K562 (cell line): Measurements from ENCODE around the gene GLRA1. TPM values are rescaled to one million over a fixed set of nuclear protein-coding genes. Genes with fewer than 3 reads are reported as not detected.

Experiments
- ATAC-seq: fragments of 200-7000 bp; cut with Tn5 transposase; 3 replicates; pipeline ENCODE4 v1.9.1; 2020; ENCODE audit warnings: moderate library complexity
- BruUV-seq: library from RNA; stranded (reverse); fragments of 400-500 nt; replicated peaks from 2 replicates; lab custom pipeline; 2021; lab: Mats Ljungman, UMichigan
- CTCF ChIA-PET: fragments of 300-600 bp; formaldehyde crosslinking; extraction: SDS; loops from one replicate; lab custom pipeline; 2021; ENCODE audit warnings: low intra/inter-chr PET ratio; lab: Yijun Ruan, JAX
- POLR2A ChIA-PET: fragments of 300-600, 350-650 bp; sonication (Branson Sonifier 250); formaldehyde crosslinking; extraction: SDS; loops from one replicate; lab custom pipeline; 2021; ENCODE audit warnings: antibody characterized with exemption, inconsistent platforms; lab: Yijun Ruan, JAX
- DNase-seq, 4 experiments: peaks; one replicate each; pipeline versions ENCODE4 v3.0.0 to v3.0.0-alpha.2; 2011 to 2018; ENCODE audit warnings: low spot score in 3 of 4, mixed read lengths in 3 of 4; ENCODE audit errors: extremely low read depth in 1 of 4
- FAIRE-seq: peaks from 2 replicates; lab custom pipeline; 2011; peaks lifted over from hg19 to GRCh38; lab: Jason Lieb, UNC
- H2AFZ ChIP-seq: 2 replicates; pipeline ENCODE4 v1.6.0; 2011; ENCODE audit warnings: low read depth, low read length, control low read depth, inconsistent platforms
- H3K27ac ChIP-seq: fragments of 200-600 bp; 3 replicates; pipeline ENCODE4 v1.8.0; 2011; ENCODE audit warnings: low read depth, mild to moderate bottlenecking, control low read depth, inconsistent platforms, low read length, moderate library complexity, mixed read lengths; ENCODE audit errors: extremely low read depth
- H3K27me3 ChIP-seq, 2 experiments: fragments of 300-600 bp in 1 of 2; 2 replicates in 1 of 2; 3 replicates in 1 of 2; pipeline versions ENCODE4 v1.6.0 to v1.8.0; 2011; ENCODE audit warnings: inconsistent platforms in 2 of 2, low read length in 2 of 2, mild to moderate bottlenecking in 1 of 2, mixed read lengths in 1 of 2, moderate library complexity in 1 of 2; ENCODE audit not compliant: control insufficient read depth in 2 of 2, insufficient read depth in 2 of 2
- H3K36me3 ChIP-seq: fragments of 300-600 bp; 3 replicates; pipeline ENCODE4 v1.8.0; 2011; ENCODE audit warnings: mild to moderate bottlenecking, low read length, inconsistent platforms; ENCODE audit not compliant: control insufficient read depth, insufficient read depth
- H3K4me1 ChIP-seq, 2 experiments: fragments of 200-600 bp in 1 of 2; replicated peaks in 1 of 2; 2 replicates in 1 of 2; 3 replicates in 1 of 2; pipeline versions ENCODE4 v1.5.1 to v1.8.0; 2011; ENCODE audit warnings: inconsistent platforms in 2 of 2, low read length in 2 of 2, mild to moderate bottlenecking in 1 of 2, mixed read lengths in 1 of 2, moderate library complexity in 1 of 2; ENCODE audit not compliant: control insufficient read depth in 2 of 2, insufficient read depth in 2 of 2
- H3K4me2 ChIP-seq: 2 replicates; pipeline ENCODE4 v1.6.1; 2011; ENCODE audit warnings: low read length, control low read depth, inconsistent platforms, mixed read lengths; ENCODE audit not compliant: insufficient read depth
- H3K4me3 ChIP-seq: fragments of 200-600 bp; sonication (generic), shearing (Covaris generic); 2 replicates; pipeline ENCODE4 v1.5.1; 2016; ENCODE audit warnings: control low read depth, inconsistent platforms
- H3K79me2 ChIP-seq: fragments of 200-600 bp; 3 replicates; pipeline ENCODE4 v1.8.0; 2011; ENCODE audit warnings: low read length, inconsistent platforms; ENCODE audit not compliant: control insufficient read depth, insufficient read depth
- H3K9ac ChIP-seq, 2 experiments: 2 replicates each; pipeline versions ENCODE4 v1.6.0 to v1.6.1; 2011; ENCODE audit warnings: low read depth in 2 of 2, low read length in 2 of 2, control low read depth in 1 of 2, inconsistent platforms in 1 of 2, mild to moderate bottlenecking in 1 of 2, mixed read lengths in 1 of 2; ENCODE audit not compliant: insufficient read depth in 1 of 2
- H3K9me1 ChIP-seq: one replicate; pipeline ENCODE4 v1.6.0; 2011; ENCODE audit warnings: inconsistent platforms, mild to moderate bottlenecking, low read length, moderate library complexity; ENCODE audit not compliant: control insufficient read depth, insufficient read depth
- H3K9me3 ChIP-seq: replicated peaks from 2 replicates; pipeline ENCODE4 v1.5.1; 2011; ENCODE audit warnings: low read depth, low read length, inconsistent platforms; ENCODE audit not compliant: control insufficient read depth, insufficient read depth
- H4K20me1 ChIP-seq: replicated peaks from 2 replicates; pipeline ENCODE4 v1.6.1; 2011; ENCODE audit warnings: low read length, inconsistent platforms, mixed read lengths; ENCODE audit not compliant: control insufficient read depth, insufficient read depth
- BHLHE40 ChIP-seq: IDR thresholded peaks from 2 replicates; pipeline ENCODE4 v1.6.1; 2011; ENCODE audit warnings: low read length, improper control_type of control experiment
- CHD2 ChIP-seq: IDR thresholded peaks from 2 replicates; pipeline ENCODE4 v1.6.1; 2011; ENCODE audit warnings: low read depth, low read length
- JUN ChIP-seq, 2 experiments: sonication (generic) in 1 of 2; formaldehyde crosslinking in 1 of 2; IDR thresholded peaks; 2 replicates each; pipeline versions ENCODE4 v1.6.1 to v1.8.0; 2012 to 2022; ENCODE audit warnings: borderline replicate concordance in 2 of 2, mild to moderate bottlenecking in 2 of 2, improper control_type of control experiment in 1 of 2, low read depth in 1 of 2, low read length in 1 of 2, missing genetic modification reagents in 1 of 2
- KHSRP ChIP-seq: fragments of 450-650 bp; IDR thresholded peaks from 2 replicates; pipeline ENCODE4 v1.6.1; 2017
- MTF1 ChIP-seq: fragments of 250-450 bp; sonication (Bioruptor Pico); IDR thresholded peaks from 2 replicates; pipeline ENCODE4 v1.9.0; 2021; ENCODE audit warnings: moderate library complexity, mild to moderate bottlenecking, inconsistent platforms, borderline replicate concordance
- NCOA4 ChIP-seq: fragments of 450-650 bp; IDR thresholded peaks from 2 replicates; pipeline ENCODE4 v1.6.1; 2018; ENCODE audit warnings: mild to moderate bottlenecking; ENCODE audit not compliant: partially characterized antibody
- NFIX ChIP-seq: fragments of 250-450 bp; sonication (Bioruptor Pico); IDR thresholded peaks from 2 replicates; pipeline ENCODE4 v1.4.0; 2020; ENCODE audit warnings: low read depth, mild to moderate bottlenecking, moderate library complexity
- POLR2G ChIP-seq: fragments of 200-400 bp; formaldehyde crosslinking; IDR thresholded peaks from 2 replicates; pipeline ENCODE4 v1.6.1; 2017; ENCODE audit warnings: low read depth, mild to moderate bottlenecking, antibody characterized with exemption, low read length, moderate library complexity
- ZNF174 ChIP-seq: fragments of 250-450 bp; sonication (Bioruptor Pico); IDR thresholded peaks from 2 replicates; pipeline ENCODE4 v1.4.0; 2020; ENCODE audit warnings: mild to moderate bottlenecking
- ZNF280B ChIP-seq: fragments of 250-450 bp; sonication (Bioruptor Pico); IDR thresholded peaks from 2 replicates; pipeline ENCODE4 v1.5.1; 2021; ENCODE audit warnings: mild to moderate bottlenecking
- WGBS: fragments of 100-300 bp; shearing (Covaris generic); methylation state at CpG from one replicate; pipeline ENCODE4 v1.1.6; 2016; ENCODE audit warnings: low coverage, mixed read lengths; ENCODE audit not compliant: insufficient coverage; ENCODE audit errors: missing lambda C conversion rate; 5-methylcytosine and 5-hydroxymethylcytosine counted together
- in situ Hi-C: fragments of 300-500 bp; cut with MboI; formaldehyde crosslinking; loops from 4 replicates; pipeline ENCODE4 v1.15.0; 2018; ENCODE audit warnings: inconsistent platforms, mixed read lengths
- intact Hi-C: fragments of 100-400 bp; cut with micrococcal nuclease; formaldehyde crosslinking; loops from 2 replicates; pipeline ENCODE4 v1.14.2; 2022
- polyA plus RNA-seq, 8 experiments: library from polyadenylated mRNA; depleted of rRNA in 4 of 8; stranded (reverse) in 5 of 8; unstranded in 3 of 8; fragments of >200 nt; fragmentation: Nextera tagmentation in 2 of 8; fragmentation: Illumina TruSeq in 1 of 8; extraction: Ambion mirVana in 2 of 8; extraction: Trizol in 1 of 8; gene quantifications; 2 replicates each; pipeline versions ENCODE4 v1.2.1 to v1.2.3, GENCODE V29; 2011 to 2014; ENCODE audit warnings: inconsistent platforms in 1 of 8, missing spikeins in 1 of 8
- total RNA-seq, 7 experiments: library from RNA; depleted of rRNA in 6 of 7; stranded (reverse); fragments of >200 nt in 6 of 7; fragmentation: Illumina TruSeq in 2 of 7; extraction: Trizol in 2 of 7; gene quantifications; 2 replicates each; pipeline versions ENCODE4 v1.2.1 to v1.2.3, GENCODE V29; 2011 to 2021; ENCODE audit warnings: low replicate concordance in 1 of 7
- TF ChIP-seq, protein P1 (sequence below): fragments of 450-650 bp; IDR thresholded peaks from 2 replicates; pipeline ENCODE4 v1.6.1; 2016
- TF ChIP-seq, protein P2 (sequence below): fragments of 450-650 bp; IDR thresholded peaks from 2 replicates; pipeline ENCODE4 v1.6.1; 2014; ENCODE audit warnings: low read depth, mild to moderate bottlenecking, moderate library complexity, borderline replicate concordance

GLRA1 gene
- total and polyA plus RNA-seq, 9 of the 15 experiments (the other 6 are each of a cell fraction or from before 2014, with no cell fraction given), result not detected

DNA sequence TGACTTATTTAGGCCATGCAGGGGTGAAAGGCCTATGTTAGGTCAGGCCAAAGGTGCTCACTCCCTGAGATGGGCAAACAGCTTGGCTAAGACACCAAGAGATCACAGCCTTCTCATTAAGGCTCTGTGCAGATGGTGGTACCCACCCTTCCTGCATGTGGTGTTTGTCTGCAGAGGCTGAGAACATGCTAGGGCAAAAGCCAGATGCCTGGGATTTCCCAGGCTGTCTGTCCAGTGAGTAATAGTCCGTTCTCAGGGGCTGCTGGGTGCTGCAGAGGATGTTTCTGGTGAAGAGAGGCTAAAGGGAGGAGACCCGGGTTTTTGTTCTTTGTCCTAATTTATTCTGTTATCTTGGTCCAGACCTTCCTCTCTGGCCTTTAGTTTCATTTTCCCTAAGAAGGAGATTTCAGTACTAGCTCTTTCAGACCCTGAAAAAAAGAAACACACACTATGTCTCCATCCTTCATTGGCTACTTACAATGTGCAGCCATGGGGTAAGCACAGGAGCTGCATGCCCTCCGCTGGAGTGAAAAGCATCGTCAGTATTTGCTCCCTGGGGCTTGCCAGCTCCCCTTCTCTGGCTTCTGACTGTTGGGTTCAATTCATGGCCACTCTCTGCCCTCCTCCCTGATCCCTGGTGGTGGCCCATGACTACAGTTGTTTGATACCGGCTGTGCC is 23.4 kb upstream of the GLRA1 start:
- CTCF ChIA-PET, result no interaction called here
- ATAC-seq (no peak), DNase-seq (no peak), FAIRE-seq (no peak)
- no peaks in the 10 kb centered on the region for H3K9me3 ChIP-seq
- H3K27ac ChIP-seq, result no peak overlapping the region
- no TSS peak for BruUV-seq
- no peak overlapping the region for H3K4me2 ChIP-seq
- H3K27me3 ChIP-seq, result no peaks in the 10 kb centered on the region
- WGBS, result 2% methylated on average over 5 of the region's 5 CpGs
- H3K4me3 ChIP-seq, result no peak overlapping the region
- no peak overlapping the region for H2AFZ ChIP-seq
- no peaks in the 10 kb centered on the region; the same call in 1 of the 2 replicates for H4K20me1 ChIP-seq
- POLR2A ChIA-PET, result no interaction called here
- H3K9me1 ChIP-seq, result no peaks in the 10 kb centered on the region
- no peaks in the 10 kb centered on the region for H3K79me2 ChIP-seq
- TF ChIP-seq NCOA4 (no peak), MTF1 (no peak)
- no peak overlapping the region for H3K9ac ChIP-seq
- intact Hi-C loops (no loop called here), in situ Hi-C loops (no loop called here)
- no peaks in the 10 kb centered on the region for H3K4me1 ChIP-seq
- H3K36me3 ChIP-seq, result no peaks in the 10 kb centered on the region

DNA sequence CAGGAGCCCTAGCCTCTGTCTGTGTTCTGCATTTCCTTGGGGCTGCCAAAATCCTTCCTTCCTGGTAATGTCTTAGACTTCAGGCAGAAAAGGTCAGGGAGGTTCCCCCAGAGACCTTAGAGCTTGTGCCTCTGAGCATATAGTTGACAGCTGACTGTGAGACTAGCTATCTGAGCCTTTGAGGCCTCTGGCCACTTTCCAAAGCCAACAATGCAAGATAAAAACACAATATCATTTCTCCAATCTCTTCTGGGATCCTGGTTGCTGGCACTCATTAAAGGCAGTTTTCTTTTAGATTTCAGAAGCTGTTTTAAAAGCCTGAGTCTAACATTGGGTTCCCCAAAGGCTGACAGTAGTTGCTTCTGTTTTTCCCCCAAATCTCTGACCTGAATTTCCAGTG is 13.2 kb upstream of the GLRA1 start:
- ChIA-PET CTCF (no interaction called here), POLR2A (no interaction called here)
- H2AFZ ChIP-seq, result no peak overlapping the region
- no peak overlapping the region for H3K27ac ChIP-seq
- BruUV-seq, result no TSS peak
- no peak for FAIRE-seq
- H4K20me1 ChIP-seq, result no peaks in the 10 kb centered on the region
- H3K36me3 ChIP-seq, result no peaks in the 10 kb centered on the region
- H3K9me3 ChIP-seq, result no peaks in the 10 kb centered on the region
- no peak overlapping the region for H3K9ac ChIP-seq
- H3K4me3 ChIP-seq, result no peak overlapping the region
- no peaks in the 10 kb centered on the region for H3K9me1 ChIP-seq
- H3K27me3 ChIP-seq, result no peaks in the 10 kb centered on the region
- no peaks in the 10 kb centered on the region for H3K79me2 ChIP-seq
- H3K4me2 ChIP-seq, result no peak overlapping the region
- DNase-seq, result no peak
- intact Hi-C loops, result no loop called here
- in situ Hi-C loops, result no loop called here
- no peak for ATAC-seq
- no peaks in the 10 kb centered on the region for H3K4me1 ChIP-seq
- TF ChIP-seq JUN (IDR thresholded peaks at IDR 0.05; ENCODE audit: borderline replicate concordance, low read depth, low read length) (no peak), JUN (CRISPR knock-in tag; IDR thresholded peaks at IDR 0.05; ENCODE audit: borderline replicate concordance) (no peak), NFIX (CRISPR knock-in tag) (no peak), BHLHE40 (no peak), POLR2G (no peak), CHD2 (no peak), ZNF280B (CRISPR knock-in tag) (no peak), ZNF174 (CRISPR knock-in tag) (no peak), KHSRP (no peak)
- TF ChIP-seq, protein P1, sequence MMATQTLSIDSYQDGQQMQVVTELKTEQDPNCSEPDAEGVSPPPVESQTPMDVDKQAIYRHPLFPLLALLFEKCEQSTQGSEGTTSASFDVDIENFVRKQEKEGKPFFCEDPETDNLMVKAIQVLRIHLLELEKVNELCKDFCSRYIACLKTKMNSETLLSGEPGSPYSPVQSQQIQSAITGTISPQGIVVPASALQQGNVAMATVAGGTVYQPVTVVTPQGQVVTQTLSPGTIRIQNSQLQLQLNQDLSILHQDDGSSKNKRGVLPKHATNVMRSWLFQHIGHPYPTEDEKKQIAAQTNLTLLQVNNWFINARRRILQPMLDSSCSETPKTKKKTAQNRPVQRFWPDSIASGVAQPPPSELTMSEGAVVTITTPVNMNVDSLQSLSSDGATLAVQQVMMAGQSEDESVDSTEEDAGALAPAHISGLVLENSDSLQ, result no peak
- TF ChIP-seq, protein P2, sequence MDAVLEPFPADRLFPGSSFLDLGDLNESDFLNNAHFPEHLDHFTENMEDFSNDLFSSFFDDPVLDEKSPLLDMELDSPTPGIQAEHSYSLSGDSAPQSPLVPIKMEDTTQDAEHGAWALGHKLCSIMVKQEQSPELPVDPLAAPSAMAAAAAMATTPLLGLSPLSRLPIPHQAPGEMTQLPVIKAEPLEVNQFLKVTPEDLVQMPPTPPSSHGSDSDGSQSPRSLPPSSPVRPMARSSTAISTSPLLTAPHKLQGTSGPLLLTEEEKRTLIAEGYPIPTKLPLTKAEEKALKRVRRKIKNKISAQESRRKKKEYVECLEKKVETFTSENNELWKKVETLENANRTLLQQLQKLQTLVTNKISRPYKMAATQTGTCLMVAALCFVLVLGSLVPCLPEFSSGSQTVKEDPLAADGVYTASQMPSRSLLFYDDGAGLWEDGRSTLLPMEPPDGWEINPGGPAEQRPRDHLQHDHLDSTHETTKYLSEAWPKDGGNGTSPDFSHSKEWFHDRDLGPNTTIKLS, result no peak
